GM18499 (cell line): ENCODE results near the gene CYP26A1.

Experiments
- ATAC-seq: cut with Tn5 transposase; IDR thresholded peaks from one replicate; pipeline ENCODE4 v1.9.1; 2021; ENCODE audit warnings: moderate number of reproducible peaks; ENCODE audit not compliant: insufficient read depth, unreplicated experiment

Gene CYP26A1

DNA sequence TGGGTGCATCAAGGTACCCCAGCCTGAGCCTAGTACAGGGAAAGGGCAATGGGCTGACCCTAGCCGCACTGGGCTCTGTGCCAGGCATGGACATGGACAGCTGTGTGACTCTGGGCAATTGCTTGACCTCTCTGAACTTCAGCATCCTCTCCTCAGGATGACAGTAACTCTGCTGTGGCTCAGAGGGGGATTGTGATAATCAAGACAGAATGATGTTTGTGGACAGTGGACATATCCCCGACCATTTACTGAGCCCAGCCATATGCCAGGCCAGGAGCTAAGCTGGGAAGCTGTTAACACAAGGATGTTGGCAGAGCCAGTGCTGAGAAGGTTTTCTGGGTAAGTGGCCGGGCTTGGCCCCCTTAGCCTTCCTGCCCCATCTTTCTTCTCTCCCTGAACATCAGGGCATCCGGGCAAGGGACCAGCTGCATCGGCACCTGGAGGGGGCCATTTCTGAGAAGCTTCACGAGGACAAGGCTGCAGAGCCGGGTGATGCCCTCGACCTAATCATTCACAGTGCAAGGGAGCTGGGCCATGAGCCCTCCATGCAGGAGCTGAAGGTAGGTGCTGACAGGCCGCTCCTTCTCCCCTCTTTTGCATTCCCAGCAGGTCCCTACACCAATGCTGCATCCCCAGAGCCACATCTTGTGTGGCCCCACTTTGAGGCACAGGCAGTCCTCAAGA lies 9.6 kb upstream of the CYP26A1 start:
- ATAC-seq: no peak

DNA sequence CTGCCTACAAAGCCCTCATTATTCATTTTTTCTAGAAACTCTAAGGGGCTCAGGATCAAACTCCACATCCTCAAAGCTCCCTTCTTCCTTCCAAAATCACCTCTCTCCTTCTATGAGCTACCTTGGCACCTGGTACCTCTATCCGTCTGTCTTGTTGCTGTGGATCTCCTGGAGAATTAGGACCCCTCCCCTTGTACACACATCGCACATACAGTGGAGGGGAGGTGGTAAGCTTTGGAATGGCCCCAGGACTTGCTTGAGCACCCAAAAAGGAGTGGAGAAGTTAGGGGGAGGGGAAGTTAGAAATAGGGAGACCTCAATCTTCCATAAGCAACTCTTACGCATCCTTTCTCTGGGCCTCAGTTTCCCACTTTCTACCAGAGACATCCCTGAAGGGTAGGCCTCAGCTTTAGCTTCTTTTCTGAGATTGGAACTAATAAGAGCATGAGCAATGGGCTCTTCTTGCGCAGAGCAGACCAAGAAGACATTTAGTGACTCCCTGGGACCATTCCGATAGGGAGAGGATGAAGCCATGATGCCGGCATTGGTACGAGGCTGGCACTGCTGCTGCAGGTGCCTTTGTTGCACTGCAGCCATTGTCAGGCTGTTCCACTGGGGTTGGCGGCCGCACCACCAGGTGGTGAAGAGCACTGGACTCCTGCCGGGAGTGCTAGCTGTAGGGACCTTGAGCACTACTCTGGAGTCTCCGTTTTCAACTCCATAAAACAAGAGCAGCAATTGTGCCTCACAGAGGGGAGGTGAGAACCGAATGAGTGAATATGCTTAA lies 8.6 kb upstream of the CYP26A1 start:
- no peak for ATAC-seq

DNA sequence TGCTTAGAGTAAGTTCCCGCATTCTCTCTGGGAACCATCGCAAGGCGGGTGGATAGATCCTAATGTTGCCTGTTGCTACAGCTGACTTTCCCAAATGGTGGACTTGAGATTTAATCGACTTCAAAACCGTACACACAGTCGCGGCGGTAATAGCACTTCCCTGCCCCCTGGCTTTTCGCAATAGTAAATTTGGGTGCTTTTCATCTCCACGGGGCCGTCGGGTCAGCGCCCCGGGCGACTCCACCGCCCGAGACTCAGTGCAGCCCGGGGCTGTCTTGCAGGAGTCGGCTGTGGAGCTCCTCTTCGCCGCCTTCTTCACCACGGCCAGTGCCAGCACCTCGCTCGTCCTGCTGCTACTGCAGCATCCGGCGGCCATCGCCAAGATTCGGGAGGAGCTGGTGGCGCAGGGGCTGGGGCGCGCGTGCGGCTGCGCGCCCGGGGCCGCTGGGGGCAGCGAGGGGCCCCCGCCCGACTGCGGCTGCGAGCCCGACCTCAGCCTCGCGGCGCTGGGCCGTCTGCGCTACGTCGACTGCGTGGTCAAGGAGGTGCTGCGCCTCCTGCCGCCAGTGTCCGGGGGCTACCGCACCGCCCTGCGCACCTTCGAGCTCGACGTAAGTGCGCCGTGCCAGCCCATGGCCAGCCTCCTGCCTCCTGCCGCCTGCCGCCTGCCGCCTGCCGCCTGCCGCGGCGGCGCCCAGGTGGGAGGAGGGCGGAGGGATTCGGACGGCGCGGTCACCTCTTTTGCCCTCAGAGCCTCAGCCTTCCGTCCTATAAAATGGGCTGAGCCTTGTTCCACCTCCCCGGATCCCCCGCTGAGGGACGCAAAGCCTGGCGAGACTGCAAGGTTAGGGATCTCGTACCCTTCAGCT lies 7.8 kb upstream of the CYP26A1 start:
- ATAC-seq: no peak

DNA sequence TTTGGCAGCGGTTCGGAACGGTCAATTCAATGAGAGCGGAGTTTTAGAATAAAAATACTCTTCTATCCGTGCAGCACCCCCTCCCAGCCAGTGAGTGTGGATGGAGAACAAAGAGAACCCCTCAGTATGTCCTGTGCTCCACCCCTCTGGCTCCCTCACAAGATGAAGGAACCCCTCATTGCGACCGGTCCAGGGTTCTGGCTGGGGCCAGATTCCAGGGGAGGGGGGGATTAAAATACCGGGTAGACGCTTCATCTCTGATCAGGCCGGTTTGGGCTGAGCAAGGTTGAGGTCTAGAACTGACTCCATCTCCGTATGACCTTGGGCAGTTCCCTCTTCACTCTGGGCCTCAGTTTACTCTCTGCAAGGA lies 7.2 kb upstream of the CYP26A1 start:
- no peak for ATAC-seq

DNA sequence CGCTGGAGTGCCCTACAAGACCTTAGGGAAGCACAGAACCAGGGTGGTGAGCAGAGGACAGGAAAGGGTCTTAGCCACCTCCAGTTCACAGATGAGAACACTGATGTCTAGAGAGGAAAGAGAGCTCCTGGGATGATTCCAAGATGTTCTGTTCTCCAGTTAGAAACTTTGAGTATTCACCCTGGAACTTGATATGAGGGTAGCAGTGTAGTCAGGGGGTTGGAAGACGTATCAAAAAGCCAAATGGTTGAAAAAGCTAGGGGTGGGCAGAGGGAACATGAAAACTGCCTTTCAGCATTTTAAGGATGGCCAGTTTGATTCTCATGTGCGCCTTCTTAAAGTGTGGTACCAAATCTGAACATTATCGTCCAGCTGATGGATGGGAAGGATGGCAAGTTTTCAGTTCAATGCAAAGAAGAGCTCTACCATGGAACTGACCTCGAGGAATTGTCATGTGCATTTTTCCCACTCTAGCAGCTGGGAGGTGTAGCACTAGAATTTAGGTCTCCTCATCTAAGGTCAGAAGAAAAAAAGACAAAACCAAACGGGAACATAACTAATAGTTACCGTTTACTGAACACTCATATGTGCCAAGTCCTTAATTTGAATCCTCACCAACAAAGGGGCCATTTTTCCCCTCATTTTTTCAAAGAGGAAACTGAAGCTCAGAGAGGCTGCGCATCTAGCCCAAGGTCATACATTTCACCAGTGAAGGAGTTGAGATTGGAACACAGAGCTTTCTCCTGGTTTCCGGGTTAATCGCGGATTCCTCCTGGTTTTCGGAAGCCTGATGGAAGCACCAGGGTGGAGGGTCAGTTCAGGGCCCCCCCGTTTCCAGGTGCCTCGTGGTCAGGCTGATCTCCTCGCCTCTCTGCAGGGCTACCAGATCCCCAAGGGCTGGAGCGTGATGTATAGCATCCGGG lies 6.0 kb upstream of the CYP26A1 start:
- ATAC-seq: no peak

DNA sequence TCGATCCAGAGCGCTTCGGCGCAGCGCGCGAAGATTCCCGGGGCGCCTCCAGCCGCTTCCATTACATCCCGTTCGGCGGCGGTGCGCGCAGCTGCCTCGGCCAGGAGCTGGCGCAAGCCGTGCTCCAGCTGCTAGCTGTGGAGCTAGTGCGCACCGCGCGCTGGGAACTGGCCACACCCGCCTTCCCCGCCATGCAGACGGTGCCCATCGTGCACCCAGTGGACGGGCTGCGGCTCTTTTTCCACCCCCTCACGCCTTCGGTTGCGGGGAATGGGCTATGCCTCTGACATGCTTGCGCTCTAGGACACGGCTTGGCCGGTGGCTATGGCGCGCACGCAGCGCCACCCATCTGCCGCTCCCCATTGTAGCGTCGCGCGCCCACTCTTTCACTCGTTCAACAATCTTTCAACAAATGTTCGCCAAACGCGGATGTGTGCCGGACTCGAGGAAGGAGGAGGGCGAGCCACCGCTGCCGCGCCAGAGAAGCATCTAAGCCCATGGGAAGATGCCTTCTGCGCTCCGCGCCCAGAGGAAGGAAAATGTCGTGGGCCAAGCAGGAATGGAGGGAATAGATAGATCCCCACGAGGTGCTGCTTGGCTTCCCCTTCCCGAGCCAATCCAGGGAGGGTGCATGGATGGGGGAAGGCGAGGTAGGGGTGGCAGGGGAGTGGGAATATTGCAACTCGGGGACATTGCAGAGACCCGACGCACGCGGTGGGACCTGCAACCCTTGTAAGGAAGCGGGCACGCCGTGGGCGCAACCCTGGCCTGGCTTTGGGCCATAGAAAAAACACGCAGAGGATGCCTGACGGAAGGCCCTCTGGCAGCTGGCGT lies 5.1 kb upstream of the CYP26A1 start:
- no peak for ATAC-seq

DNA sequence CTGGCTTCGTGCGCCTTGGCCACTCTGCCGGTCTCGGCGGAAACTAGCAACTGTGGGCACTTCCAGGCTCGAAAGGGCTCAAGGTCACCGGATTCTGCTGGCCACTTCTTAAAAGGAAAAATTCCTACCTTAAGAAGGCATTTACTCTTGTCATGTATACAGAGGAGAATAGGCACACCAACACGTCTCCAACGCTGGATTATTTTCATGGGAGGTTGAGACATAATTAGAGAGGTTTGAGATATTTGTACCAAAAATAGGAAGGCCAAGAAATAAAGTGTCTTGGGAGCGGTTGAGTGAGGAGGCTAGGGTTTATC lies 4.5 kb upstream of the CYP26A1 start:
- ATAC-seq: no peak

DNA sequence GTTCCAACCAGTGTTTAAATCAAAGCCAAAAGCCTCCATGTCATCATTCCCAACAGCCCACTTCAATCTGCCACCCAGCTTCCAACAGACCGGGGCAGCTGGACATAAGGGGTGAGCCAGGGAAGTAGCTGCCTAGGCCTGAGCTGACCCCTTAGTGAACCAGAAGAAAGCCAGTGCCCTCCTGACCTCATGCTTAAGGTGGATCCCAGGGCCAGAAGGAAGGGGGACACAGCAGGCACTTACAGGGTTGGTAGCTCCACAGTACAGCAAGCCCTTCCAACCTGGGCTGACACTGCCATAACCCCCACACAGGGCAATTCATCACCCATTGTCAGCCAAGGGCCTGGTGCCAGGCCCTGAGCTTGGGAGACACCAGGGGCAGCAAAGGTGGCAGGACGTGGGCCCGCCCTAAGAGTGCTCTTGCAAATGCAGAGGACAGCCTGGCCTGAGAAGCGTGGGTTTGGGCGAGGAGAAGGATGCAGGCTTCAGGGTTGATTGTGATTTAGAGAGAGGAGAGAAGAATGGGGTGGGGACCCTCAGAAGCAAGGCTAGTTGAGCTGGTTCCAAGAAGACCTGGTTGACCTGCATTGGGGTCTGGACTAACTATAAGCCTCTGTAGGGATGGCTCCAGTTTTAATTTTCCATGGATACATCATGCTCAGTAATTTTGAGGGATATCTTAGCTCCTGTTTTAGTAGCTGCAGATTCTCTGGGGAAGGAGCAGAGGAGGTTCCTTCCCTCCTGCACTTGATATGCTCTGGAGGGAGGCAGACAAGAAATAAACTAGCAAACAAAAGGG lies 3.1 kb upstream of the CYP26A1 start:
- no peak for ATAC-seq

DNA sequence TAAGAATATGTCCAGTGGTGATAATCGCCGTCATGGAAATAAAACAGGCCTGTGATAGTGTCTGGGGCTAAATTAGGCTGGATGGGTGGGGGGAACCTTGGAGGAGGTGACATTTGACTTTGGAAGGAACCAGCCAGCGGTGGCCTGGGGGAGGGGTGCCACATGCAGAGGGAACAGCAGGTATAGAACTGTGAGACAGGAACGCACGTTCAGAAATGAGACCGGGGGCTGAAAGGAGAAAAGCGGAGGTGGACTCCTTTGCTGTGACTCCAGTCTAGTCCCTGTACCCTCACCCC lies 2.6 kb upstream of the CYP26A1 start:
- no peak for ATAC-seq

DNA sequence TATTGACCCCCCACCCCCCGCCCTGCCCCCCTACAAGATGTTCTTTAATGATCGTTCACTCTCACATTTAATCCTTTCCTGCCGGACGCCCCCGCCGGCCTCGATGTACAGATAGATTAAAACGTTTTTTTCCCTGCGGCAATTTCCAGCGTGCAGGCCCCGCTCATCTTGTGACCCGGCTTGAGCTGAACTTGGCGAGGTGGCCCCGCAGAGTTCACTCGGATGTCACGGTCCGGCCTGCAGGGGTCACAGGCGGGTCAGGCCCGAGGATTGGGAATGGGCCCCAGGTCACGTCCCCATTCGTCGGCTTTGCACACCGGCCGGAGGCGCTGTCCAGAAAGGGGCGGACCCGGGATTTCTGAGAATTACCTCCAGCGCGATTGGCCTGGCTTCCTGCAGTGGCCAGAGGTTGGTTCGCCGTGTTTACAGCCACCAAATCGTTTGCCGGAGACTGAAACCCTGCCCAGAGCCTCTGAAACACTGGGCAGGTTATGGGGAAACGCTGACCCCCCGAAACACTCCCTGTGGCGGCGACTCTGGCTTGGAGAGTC lies 1.9 kb upstream of the CYP26A1 start:
- no peak for ATAC-seq

DNA sequence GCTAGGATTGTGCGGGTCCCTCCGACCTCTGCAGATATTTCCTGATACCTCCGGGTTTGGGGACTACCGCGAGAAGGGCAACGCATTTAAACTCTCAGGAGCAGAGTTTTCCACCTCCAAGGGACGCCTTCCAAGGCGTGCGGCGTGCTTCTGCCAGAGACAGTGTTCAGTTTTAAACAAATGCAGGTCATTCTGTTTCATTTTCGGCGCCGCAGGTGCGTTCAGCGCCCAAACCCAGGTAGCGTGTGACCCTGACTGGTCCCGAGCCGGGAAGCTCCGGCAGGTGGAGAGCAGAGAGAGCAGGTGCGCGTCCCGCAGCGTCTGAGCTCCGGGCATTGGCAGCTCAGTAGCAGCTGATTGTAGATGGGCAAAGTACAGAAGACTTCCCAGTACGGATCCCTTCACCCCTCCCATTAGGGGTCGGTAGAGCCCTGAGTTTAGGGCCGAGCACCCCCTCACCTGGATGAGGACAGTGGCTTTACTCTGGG lies 1.4 kb upstream of the CYP26A1 start:
- ATAC-seq: no peak

DNA sequence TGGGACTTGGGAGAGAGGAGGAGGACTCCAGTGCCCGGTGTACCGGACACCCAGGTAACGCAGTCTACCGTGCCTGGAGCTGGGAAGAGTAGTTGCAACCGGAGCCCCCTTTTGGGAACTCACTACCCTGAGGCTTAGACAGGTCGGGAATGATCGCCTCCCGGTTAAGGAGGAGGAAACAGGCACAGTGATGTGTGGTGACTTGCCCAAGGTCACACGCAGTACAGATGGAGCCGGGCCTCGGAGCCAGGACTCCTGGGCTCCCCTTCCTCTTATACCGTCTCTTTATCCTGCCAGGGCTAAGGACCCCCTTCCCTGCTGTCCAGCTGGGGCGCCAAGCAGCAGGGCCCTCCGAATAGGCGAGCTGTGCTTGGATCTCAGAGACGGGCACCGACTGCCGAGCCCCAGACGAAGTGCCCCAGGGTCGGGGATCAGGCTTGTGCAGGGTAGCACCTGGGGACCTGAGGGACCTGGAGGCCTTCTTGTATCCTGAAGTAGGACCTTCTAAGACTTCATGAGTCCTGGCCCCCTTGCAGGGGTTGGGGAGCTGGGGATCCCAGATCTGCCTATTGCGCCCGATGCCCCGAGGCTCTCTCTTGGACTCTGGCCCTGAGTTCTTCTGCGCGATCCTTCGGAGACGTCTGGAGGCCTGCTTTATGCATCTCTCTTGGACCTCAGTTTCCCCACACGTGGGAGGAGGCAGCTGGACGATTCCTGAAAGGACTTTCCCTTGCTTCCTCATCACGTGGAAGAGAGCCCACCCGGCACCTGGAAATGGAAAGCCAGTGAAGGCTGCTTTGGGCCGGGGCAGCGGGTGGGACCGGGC lies 767 bp upstream of the CYP26A1 start:
- ATAC-seq: no peak

DNA sequence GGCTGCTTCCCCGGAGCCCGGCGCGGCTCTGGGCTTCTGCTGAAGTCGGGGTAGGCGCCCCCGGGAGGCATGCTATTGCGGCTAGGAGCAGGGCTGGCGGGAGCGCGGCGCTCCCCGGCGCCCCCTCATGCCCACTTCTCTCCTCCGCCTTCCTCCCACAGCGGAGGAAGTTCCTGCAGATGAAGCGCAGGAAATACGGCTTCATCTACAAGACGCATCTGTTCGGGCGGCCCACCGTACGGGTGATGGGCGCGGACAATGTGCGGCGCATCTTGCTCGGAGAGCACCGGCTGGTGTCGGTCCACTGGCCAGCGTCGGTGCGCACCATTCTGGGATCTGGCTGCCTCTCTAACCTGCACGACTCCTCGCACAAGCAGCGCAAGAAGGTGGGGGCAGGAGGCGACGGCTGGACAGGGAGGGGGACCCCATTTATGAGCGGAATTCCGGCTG lies 479 bp downstream of the CYP26A1 start:
- no peak for ATAC-seq

DNA sequence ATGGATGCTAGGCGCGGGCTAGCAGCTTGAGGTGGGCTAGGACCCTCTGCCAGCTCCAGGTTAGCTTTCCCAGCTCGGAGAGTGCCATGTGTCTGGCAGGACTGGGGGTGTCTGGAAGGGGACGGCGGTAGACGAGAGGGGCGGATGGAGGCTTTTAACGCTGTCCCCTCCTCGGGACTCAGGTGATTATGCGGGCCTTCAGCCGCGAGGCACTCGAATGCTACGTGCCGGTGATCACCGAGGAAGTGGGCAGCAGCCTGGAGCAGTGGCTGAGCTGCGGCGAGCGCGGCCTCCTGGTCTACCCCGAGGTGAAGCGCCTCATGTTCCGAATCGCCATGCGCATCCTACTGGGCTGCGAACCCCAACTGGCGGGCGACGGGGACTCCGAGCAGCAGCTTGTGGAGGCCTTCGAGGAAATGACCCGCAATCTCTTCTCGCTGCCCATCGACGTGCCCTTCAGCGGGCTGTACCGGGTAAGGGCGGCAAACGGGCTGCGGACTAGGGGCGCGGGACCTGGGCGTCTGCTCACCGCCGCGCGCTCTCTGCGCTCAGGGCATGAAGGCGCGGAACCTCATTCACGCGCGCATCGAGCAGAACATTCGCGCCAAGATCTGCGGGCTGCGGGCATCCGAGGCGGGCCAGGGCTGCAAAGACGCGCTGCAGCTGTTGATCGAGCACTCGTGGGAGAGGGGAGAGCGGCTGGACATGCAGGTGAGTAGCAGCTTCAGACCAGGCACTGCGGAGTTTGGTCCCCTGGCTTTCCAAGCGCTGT lies 1.1 kb downstream of the CYP26A1 start:
- no peak for ATAC-seq

DNA sequence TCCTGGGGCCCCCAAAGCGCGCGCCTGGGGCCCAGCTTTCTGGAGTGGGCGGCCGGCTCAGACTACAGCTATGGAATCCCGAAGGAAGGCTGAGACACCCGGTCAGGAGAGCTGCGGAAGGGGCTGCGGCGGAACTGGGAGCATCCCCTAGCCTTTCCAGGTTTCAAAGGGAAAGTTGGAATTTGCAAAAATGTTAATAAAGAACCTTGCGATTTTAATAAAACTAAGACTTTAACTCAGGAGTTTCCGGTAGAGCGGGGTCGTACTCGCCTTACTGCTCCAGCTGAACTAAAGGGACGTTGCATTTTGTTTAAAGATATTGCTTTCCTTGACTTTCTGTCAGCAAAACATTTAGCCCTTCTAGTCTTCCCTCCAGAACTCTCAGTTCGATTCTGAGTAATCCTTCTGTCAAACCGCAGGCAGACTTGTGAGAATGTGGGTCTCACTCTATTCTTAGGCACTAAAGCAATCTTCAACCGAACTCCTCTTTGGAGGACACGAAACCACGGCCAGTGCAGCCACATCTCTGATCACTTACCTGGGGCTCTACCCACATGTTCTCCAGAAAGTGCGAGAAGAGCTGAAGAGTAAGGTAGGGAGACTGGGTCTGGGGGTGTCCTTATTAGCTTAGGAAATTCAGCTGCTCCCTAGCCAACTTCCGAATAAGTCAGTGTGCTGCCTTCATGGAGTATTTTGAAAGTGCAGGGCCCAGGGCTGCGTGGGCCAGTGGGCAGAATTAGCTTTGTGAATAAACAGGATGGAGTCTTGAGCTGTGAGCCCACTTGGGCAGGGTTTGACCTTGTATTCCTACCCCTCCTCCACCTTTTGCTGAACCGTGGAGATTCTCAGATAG lies 1.9 kb downstream of the CYP26A1 start:
- ATAC-seq: no peak

DNA sequence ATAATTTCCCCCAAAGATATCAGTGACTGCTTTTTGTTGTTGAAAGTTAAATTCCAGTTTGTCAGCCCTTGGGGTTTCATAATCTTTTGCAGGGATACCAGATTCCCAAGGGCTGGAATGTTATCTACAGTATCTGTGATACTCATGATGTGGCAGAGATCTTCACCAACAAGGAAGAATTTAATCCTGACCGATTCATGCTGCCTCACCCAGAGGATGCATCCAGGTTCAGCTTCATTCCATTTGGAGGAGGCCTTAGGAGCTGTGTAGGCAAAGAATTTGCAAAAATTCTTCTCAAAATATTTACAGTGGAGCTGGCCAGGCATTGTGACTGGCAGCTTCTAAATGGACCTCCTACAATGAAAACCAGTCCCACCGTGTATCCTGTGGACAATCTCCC lies 3.2 kb downstream of the CYP26A1 start:
- no peak for ATAC-seq
